IPS-18c (cell line): ENCODE measurements around the gene SNAPC1.

Source experiments
- H3K4me3 ChIP-seq: 2 replicates; pipeline ENCODE4 v1.7.0; 2013; ENCODE audit warnings: low read depth, mild to moderate bottlenecking, low read length, moderate library complexity; ENCODE audit not compliant: insufficient read depth
- H3K9me3 ChIP-seq: one replicate; pipeline ENCODE4 v1.6.1; 2013; ENCODE audit warnings: mild to moderate bottlenecking, low read length, moderate library complexity; ENCODE audit not compliant: control insufficient read depth, insufficient read depth

The SNAPC1 gene

GRCh38 chr14:61768240-61768639, 6.0 kb downstream of the SNAPC1 start:
- H3K9me3 ChIP-seq, result no peaks in the 10 kb centered on the region
- no peak overlapping the region for H3K4me3 ChIP-seq

GRCh38 chr14:61769893-61770292, 7.7 kb downstream of the SNAPC1 start:
- no peaks in the 10 kb centered on the region for H3K9me3 ChIP-seq
- no peak overlapping the region for H3K4me3 ChIP-seq

DNA sequence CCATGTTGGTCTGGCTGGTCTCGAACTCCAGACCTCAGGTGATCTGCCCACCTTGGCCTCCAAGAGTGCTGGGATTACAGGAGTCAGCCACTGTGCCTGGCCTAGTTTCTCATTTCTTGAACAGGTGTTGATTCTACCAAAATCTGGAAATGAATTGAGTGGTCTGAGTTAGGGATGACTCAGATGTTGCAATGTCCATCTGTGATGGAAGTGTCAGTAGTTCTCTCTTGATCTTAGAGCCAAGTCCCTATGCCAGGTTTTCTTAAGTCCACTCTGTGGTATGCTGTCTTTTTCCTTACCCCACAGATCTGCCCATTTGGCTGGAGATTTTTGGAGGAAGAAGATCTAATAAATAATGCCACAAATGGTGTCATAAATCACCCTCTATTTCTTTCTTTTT, 12.6 kb downstream of the SNAPC1 start:
- Histone ChIP-seq H3K4me3 (no peak overlapping the region), H3K9me3 (no peaks in the 10 kb centered on the region)

DNA sequence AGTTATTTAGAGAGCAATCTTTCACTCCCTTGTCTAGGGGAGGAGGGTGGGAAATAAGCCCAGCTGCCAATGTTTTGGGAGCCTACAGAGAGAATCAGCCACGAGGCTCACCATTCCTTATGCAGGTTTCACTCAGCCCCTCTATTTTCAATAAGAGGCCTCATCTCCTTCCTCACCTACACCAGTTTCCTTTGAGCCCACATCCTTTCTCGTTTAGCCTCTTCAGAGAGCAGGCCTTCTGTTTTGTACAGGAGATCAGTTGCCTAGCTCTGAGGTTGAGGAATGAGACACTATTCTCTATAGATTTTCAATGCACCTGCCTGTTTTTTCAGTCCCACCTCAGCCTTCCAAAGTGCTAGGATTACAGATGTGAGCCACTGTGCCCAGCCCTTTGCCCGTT, 17.9 kb downstream of the SNAPC1 start:
- Histone ChIP-seq H3K4me3 (no peak overlapping the region), H3K9me3 (no peaks in the 10 kb centered on the region)

GRCh38 chr14:61797309-61797708, 35.1 kb downstream of the SNAPC1 start:
- no peak overlapping the region for H3K4me3 ChIP-seq

DNA sequence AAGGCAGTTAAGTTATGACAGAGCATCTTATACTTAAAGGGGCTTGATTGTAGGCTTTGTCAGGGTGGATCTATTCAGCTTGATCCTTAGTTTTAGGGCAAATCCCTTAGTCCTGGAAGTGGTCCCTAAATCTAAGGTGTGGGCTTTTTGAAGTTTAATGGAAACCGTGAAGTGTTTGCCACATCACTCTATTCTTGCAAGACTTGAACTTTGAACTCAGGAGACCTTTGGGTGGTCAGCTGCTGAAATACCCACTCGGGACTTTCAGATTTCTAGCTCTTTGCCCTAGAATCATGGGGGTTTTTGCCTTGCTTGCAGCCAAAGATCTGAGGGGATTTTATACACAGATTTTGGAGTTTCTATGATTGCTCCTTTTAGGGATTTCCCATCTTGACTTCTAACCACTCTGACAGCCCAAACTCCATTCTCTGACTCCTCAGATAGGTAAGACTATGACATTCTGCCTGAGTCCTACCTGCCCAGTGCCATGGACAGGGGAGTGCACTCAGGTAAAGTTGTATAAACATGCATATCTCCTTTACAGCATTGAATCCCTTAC, 39.9 kb downstream of the SNAPC1 start:
- H3K9me3 ChIP-seq, result peaks cover 3% of the 10 kb centered on the region

More at GRCh38 chr14:61797309-61797708, 35.1 kb downstream of the SNAPC1 start:
- peaks cover 3% of the 10 kb centered on the region for H3K9me3 ChIP-seq

DNA sequence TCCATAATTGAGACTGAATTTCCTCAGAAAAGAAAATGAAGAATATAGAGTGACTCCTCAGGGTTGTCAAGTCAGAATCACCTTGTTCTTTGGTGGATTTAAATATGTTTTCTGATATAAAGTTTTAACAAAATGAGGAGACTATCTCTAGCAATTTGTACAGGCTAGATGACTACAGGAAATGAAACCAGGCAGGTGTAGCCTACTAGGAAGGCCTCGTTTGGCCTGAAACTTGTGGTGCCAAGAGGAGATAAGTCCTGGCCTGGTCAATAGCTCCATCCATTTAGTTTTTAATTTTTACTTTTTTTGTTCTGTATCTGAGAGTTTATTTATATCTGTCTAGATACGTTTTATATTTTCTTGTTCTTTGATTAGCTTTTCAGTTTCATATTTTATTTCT, 41.5 kb downstream of the SNAPC1 start:
- H3K4me3 ChIP-seq, result no peak overlapping the region
- H3K9me3 ChIP-seq, result peaks cover 3% of the 10 kb centered on the region

More for the DNA sequence above, 39.9 kb downstream of the SNAPC1 start:
- no peak overlapping the region for H3K4me3 ChIP-seq

DNA sequence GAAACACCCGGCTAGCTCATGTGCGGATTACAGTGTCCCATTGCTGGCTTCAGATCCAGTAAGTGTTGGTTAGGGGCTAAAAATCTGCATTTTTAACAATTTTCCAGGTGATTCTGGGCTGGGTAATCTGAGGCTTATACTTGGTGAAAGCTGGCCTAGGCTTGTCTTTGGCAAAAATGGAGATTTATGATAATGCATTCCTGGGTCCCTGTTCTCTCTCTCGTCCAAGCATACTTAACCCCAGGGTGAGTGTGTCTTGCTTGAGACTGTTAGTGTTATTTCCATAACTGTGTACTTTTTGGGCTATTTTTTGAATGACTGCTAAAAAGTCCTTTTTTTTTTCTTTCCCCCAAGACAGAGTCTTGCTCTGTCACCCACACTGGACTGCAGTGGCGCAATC, 43.2 kb downstream of the SNAPC1 start:
- no peak overlapping the region for H3K4me3 ChIP-seq
- H3K9me3 ChIP-seq, result peaks cover 3% of the 10 kb centered on the region

DNA sequence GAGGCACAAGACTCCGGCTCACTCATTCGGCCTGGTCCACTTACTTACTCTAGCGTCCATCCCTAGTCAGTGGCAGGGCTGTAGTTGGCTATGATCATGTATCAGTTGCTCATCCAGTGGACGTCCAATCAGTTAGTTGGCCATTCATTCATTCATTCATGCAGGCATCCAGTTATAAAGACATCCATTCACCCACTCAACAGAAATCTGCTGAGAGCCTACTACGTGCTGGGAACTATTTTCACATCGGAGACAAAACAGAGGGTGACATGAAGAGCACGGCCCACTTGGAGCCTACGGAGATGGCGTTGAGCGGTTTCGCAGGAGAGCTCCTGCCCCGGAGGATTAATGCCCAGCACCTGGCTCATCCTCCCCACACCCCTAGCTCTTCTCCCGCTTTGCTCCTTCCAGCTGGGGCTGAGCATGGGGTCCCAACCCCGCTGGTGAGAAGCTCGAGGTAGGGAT, 49.7 kb downstream of the SNAPC1 start:
- H3K4me3 ChIP-seq, result peak overlapping the region; percentile 57
- H3K9me3 ChIP-seq, result no peaks in the 10 kb centered on the region

DNA sequence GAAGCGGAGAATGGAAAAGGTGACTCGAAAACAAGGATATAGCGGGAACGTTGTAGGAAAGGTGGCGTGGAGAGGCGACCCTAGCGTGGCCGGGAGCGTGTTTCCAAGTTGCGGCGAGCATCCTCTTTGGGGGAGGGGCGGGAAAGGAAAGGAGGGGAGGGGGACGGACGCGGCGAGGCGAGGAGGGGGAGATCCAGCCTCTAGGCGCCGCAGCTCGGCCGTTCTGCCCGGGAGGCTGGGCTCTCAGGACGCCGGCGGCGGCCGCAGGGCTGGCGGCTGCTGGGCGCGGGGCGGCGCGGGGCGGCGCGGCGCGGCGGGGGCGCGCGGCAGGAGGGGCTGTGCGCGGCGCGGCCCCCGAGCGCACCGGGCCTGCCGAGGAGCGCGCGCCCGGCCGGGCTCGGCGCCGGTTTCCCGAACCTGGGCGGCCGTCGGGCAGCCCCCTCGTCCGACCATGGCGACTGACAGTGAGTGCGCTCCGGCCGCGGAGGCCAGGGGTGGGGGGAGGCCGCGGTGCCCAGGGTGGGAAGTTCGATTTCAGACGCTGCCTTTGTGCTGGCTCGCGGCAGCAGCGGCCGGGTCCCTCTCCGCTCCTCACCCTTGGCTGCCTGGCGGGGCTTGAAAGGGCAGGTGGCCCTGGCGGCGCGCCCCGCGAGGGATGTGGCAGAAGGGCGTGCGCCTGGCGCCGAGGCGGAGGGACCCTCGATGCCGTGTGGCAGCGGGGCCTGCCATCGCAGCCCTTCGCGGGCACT, 50.3 kb downstream of the SNAPC1 start, which contains the start of gene SYT16:
Gene SYT16, plus strand, starts transcription at position 357 of the 749 bp plus-strand sequence.
- peak within 1 kb of the TSS; percentile 76 for H3K4me3 ChIP-seq
- no peaks in the 10 kb centered on the region for H3K9me3 ChIP-seq

DNA sequence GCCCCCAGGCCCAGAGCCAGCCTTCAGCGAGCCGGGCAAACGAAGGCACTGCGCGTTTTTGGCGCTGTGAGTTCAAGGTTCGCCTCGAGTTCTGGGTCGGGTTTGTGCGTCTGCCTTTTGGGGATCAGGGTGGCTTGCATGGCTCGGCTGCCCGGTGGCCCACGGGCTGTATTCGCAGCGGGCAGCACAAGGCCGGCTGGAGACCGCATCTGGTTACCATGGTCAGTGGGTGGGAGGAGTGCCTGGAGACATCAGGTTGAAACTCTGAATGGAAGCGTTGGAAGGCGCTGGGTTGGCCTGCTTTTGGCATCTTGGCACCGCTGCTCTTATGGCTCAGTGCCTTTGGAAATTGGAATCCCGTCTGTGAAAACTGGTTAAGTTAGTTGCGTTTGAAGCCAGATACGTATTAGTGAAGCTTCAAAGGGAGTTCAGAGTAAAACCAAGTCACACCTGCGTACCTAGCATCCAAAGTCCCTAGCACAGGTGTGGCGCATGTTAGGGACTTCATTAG, 50.9 kb downstream of the SNAPC1 start:
- no peaks in the 10 kb centered on the region for H3K9me3 ChIP-seq
- peak overlapping the region; percentile 76 for H3K4me3 ChIP-seq

DNA sequence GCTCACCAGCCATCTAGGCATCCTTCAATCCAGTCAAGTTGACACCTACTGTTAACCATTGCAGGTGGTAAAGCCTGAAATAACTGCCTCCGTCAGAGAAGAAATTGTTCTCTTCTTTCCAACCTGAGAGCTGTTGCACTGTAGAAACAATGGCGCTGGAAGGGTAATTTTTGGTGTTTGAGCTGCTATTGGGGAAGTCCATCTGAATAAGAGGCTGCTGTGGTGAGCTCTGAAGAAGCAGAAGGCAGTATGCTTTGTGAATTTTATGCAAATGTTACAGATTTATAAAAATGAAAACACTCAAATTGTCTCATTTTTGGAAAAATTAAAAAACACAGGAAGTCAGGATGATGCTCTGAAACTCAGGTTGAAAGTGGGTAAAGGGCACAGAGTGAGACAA, 60.2 kb downstream of the SNAPC1 start:
- no peak overlapping the region for H3K4me3 ChIP-seq
- H3K9me3 ChIP-seq, result no peaks in the 10 kb centered on the region

DNA sequence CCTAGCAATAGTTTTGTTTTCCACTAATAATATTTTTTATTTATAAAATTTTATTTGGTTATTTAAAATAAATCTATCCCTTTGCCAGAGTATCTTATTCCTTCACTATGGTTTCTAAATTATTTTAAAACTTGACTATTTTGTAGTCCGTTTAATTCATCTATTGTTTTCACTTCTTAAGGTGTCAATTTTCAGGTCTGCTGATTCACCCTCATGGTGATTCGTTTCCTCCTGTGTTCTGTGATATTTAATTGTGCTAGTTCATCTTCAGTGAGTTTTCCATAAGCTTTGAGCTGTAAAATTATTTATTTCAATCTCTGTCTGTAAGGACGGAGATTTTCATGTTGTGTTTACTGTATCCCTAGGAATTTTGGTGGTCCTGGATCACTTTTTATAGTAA, 70.6 kb downstream of the SNAPC1 start:
- Histone ChIP-seq H3K4me3 (no peak overlapping the region), H3K9me3 (no peaks in the 10 kb centered on the region)

- Histone ChIP-seq H3K4me3 (no peak overlapping the region), H3K9me3 (no peaks in the 10 kb centered on the region)
Observed at GRCh38 chr14:61836184-61836583, 74.0 kb downstream of the SNAPC1 start.

- Histone ChIP-seq H3K9me3 (no peaks in the 10 kb centered on the region), H3K4me3 (no peak overlapping the region)
Observed at GRCh38 chr14:61836807-61837206, 74.6 kb downstream of the SNAPC1 start.

DNA sequence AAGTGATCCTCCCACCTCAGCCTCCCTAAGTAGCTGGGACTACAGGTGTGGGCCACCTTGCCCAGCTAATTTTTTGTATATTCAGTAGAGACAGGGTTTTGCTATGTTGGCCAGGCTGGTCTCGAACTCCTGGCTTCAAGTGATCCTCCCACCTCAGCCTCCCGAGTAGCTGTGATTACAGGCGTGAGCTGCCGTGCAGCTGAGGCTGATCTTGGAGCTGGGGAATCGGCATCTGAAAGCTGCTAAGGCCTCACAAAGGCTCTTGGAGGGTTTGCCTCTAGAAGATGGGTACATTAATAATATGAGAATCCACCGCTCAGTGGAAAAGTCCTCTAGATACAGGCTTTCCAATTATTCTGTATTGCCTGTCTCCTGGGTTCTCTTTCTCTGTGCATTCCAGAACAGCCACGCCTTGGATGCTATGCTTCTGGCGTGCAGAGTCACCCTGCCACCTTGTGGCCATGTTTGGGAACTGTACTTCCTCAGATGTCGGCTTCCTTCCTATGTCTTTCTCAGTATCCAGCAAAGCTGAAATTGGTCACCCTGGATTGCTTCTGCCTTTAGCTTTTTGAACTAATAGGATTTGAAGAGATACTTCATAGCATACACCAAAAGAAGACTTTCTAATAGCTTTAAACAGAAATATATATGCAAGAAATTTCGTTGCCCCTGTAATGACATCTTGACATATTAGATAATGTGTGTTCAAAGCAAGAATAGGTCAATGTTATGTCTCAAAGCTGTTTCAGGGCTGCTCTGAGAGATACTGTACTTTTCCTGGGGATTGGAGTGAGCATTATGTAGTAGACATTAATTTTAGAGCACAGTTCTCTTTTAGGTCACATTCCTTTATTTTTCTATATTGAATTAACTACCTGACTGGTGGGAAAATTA, 75.4 kb downstream of the SNAPC1 start:
- H3K9me3 ChIP-seq, result no peaks in the 10 kb centered on the region
- no peak overlapping the region for H3K4me3 ChIP-seq

- no peaks in the 10 kb centered on the region for H3K9me3 ChIP-seq
Observed at GRCh38 chr14:61838661-61839245, 76.5 kb downstream of the SNAPC1 start.

More at GRCh38 chr14:61838661-61839245, 76.5 kb downstream of the SNAPC1 start:
- no peak overlapping the region for H3K4me3 ChIP-seq
